ENCODE results near the gene CLOCK. TPM values are rescaled to one million over a fixed set of nuclear protein-coding genes. Genes with fewer than 3 reads are reported as not detected.

CLOCK gene
- total RNA-seq, 1 experiment from 2014 or later = 9.5 TPM

GRCh38 chr4:55381502-55381901, 165.2 kb downstream of the CLOCK start:
- intact Hi-C loops (cut with micrococcal nuclease; ENCODE audit: unreplicated experiment) = no loop called here
- CTCF ChIA-PET = no interaction called here
- TF ChIP-seq CTCF (IDR thresholded peaks at IDR 0.05; ENCODE audit: insufficient read depth in 1 of 2, low read depth in 1 of 2, low read length in 1 of 2, severe bottlenecking in 1 of 2, unreplicated experiment in 1 of 2) = no peak
- no peaks in the 10 kb centered on the region for H3K9me3 ChIP-seq
- H3K27ac Mint-ChIP-seq (ENCODE audit: unreplicated experiment) = no peak overlapping the region
- no peaks in the 10 kb centered on the region for H3K9me3 Mint-ChIP-seq (ENCODE audit: unreplicated experiment)
- no peak for DNase-seq
- H3K4me1 Mint-ChIP-seq (ENCODE audit: low read depth, unreplicated experiment) = peaks cover 16% of the 10 kb centered on the region
- H3K4me3 Mint-ChIP-seq (ENCODE audit: unreplicated experiment) = no peak overlapping the region
- BruUV-seq (replicated peaks) = no TSS peak
- peaks cover 15% of the 10 kb centered on the region for H3K4me1 ChIP-seq
- POLR2A ChIA-PET = no interaction called here
- H3K36me3 ChIP-seq (ENCODE audit: control insufficient read depth, insufficient read depth, low read length) = no peaks in the 10 kb centered on the region
- no peak overlapping the region for H3K4me3 ChIP-seq (ENCODE audit: low read depth, low read length)
- H3K36me3 Mint-ChIP-seq (ENCODE audit: insufficient read depth, unreplicated experiment) = no peaks in the 10 kb centered on the region
- H3K27me3 ChIP-seq (replicated peaks; ENCODE audit: control insufficient read depth, insufficient read depth, low read length) = no peaks in the 10 kb centered on the region
- H3K27me3 Mint-ChIP-seq (ENCODE audit: insufficient read depth, unreplicated experiment) = no peaks in the 10 kb centered on the region

- CTCF ChIA-PET = no interaction called here
- no peaks in the 10 kb centered on the region for H3K36me3 ChIP-seq (ENCODE audit: control insufficient read depth, insufficient read depth, low read length)
- H3K4me3 ChIP-seq (ENCODE audit: low read depth, low read length) = no peak overlapping the region
- Mint-ChIP-seq H3K9me3 (ENCODE audit: unreplicated experiment) (no peaks in the 10 kb centered on the region), H3K27me3 (ENCODE audit: insufficient read depth, unreplicated experiment) (no peaks in the 10 kb centered on the region), H3K27ac (ENCODE audit: unreplicated experiment) (no peak overlapping the region), H3K4me1 (ENCODE audit: low read depth, unreplicated experiment) (peaks cover 7% of the 10 kb centered on the region), H3K36me3 (ENCODE audit: insufficient read depth, unreplicated experiment) (no peaks in the 10 kb centered on the region), H3K4me3 (ENCODE audit: unreplicated experiment) (no peak overlapping the region)
- no peaks in the 10 kb centered on the region for H3K9me3 ChIP-seq
- no TSS peak for BruUV-seq (replicated peaks)
- POLR2A ChIA-PET = no interaction called here
- H3K4me1 ChIP-seq = peaks cover 6% of the 10 kb centered on the region
- intact Hi-C loops (cut with micrococcal nuclease; ENCODE audit: unreplicated experiment) = no loop called here
- no peaks in the 10 kb centered on the region for H3K27me3 ChIP-seq (replicated peaks; ENCODE audit: control insufficient read depth, insufficient read depth, low read length)
- DNase-seq = no peak
- TF ChIP-seq CTCF (IDR thresholded peaks at IDR 0.05; ENCODE audit: insufficient read depth in 1 of 2, low read depth in 1 of 2, low read length in 1 of 2, severe bottlenecking in 1 of 2, unreplicated experiment in 1 of 2) = no peak
Observed at GRCh38 chr4:55380576-55380975, 166.1 kb downstream of the CLOCK start.

GRCh38 chr4:55378617-55379467, 167.9 kb downstream of the CLOCK start:
- Mint-ChIP-seq H3K4me1 (ENCODE audit: low read depth, unreplicated experiment) (no peaks in the 10 kb centered on the region), H3K4me3 (ENCODE audit: unreplicated experiment) (no peak overlapping the region), H3K36me3 (ENCODE audit: insufficient read depth, unreplicated experiment) (no peaks in the 10 kb centered on the region), H3K27me3 (ENCODE audit: insufficient read depth, unreplicated experiment) (no peaks in the 10 kb centered on the region), H3K9me3 (ENCODE audit: unreplicated experiment) (no peaks in the 10 kb centered on the region), H3K27ac (ENCODE audit: unreplicated experiment) (no peak overlapping the region)
- BruUV-seq (replicated peaks) = no TSS peak
- POLR2A ChIA-PET = no interaction called here
- intact Hi-C loops (cut with micrococcal nuclease; ENCODE audit: unreplicated experiment) = no loop called here
- Histone ChIP-seq H3K4me1 (no peaks in the 10 kb centered on the region), H3K9me3 (no peaks in the 10 kb centered on the region), H3K36me3 (ENCODE audit: control insufficient read depth, insufficient read depth, low read length) (no peaks in the 10 kb centered on the region), H3K4me3 (ENCODE audit: low read depth, low read length) (no peak overlapping the region), H3K27me3 (replicated peaks; ENCODE audit: control insufficient read depth, insufficient read depth, low read length) (no peaks in the 10 kb centered on the region)
- no peak for TF ChIP-seq CTCF (IDR thresholded peaks at IDR 0.05; ENCODE audit: insufficient read depth in 1 of 2, low read depth in 1 of 2, low read length in 1 of 2, severe bottlenecking in 1 of 2, unreplicated experiment in 1 of 2)
- DNase-seq = no peak
- CTCF ChIA-PET = interaction anchor here (1.0 kb wide), 1 partner anchor 435 kb away, joined by 3 read pairs; no protein-coding TSS in a partner anchor

Other genes with a start within 250 kb of the CLOCK start
- 22.6 and 26.9 TPM in 2 replicates for gene SRD5A3, start 200.7 kb downstream of the CLOCK start, total RNA-seq (2022)
- 90.4 and 91.9 TPM in 2 replicates for gene TMEM165, start 151.0 kb downstream of the CLOCK start, total RNA-seq (2022)
- gene PDCL2, start 45.3 kb upstream of the CLOCK start, total RNA-seq (2022) = not detected in 2 replicates
- gene NMU, start 89.4 kb upstream of the CLOCK start, total RNA-seq (2022) = not detected in 2 replicates